ENCODE results near the gene KANK3. TPM values are rescaled to one million over a fixed set of nuclear protein-coding genes. Genes with fewer than 3 reads are reported as not detected.
"Not testable (repeated sequence)": the region's sequence is repeated elsewhere in the genome, so short reads cannot be mapped to it uniquely, and the experiment has no call there.

Gene KANK3
- total RNA-seq, 1 donor from 2014 or later: 1.6 TPM

DNA sequence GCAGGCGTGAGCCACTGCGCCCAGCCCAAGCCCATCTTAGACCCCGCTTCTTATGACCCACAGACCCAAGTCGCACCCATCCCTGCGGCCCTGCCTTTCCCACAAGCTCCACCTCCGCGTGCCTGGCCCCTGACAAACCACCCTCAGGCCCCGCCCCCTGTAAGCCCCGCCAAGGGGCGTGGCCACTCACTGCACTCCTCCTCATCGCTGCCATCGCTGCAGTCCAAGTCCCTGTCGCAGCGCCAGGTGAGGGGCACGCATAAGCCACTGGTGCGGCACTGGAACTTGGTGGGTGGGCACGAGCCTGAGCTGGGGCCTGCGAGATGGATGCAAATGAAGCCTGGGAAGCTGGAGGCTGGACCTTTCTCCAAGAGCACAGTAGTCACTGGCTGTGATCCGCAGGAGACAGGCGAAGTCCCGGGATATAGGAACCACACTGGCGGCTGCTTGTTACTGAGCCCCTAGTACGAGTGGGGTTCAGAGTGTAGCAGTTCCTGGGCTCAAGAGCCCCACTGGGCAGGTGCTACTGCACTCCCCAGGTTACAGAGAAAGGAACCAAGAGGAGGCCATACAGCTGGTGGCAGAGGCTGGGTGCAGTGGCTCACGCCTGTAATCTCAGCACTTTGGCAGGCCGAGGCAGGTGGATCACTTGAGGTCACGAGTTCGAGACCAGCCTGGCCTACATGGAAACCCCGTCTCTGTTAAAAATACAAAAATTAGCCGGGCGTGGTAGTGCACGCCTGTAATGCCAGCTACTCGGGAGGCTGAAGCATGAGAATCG lies 38.0 kb downstream of the KANK3 start:
- no peak overlapping the region for H3K4me3 Mint-ChIP-seq
- DNase-seq (ENCODE audit: extremely low spot score, unreplicated experiment): peak; percentile 67
- H3K27me3 Mint-ChIP-seq: peaks cover 3% of the 10 kb centered on the region
- no peaks in the 10 kb centered on the region for H3K36me3 Mint-ChIP-seq
- H3K9me3 Mint-ChIP-seq: no peaks in the 10 kb centered on the region
- peak overlapping the region; percentile 55 for H3K27ac Mint-ChIP-seq
- peaks cover 13% of the 10 kb centered on the region for H3K4me1 Mint-ChIP-seq (ENCODE audit: unreplicated experiment)
- TF ChIP-seq, protein P1, sequence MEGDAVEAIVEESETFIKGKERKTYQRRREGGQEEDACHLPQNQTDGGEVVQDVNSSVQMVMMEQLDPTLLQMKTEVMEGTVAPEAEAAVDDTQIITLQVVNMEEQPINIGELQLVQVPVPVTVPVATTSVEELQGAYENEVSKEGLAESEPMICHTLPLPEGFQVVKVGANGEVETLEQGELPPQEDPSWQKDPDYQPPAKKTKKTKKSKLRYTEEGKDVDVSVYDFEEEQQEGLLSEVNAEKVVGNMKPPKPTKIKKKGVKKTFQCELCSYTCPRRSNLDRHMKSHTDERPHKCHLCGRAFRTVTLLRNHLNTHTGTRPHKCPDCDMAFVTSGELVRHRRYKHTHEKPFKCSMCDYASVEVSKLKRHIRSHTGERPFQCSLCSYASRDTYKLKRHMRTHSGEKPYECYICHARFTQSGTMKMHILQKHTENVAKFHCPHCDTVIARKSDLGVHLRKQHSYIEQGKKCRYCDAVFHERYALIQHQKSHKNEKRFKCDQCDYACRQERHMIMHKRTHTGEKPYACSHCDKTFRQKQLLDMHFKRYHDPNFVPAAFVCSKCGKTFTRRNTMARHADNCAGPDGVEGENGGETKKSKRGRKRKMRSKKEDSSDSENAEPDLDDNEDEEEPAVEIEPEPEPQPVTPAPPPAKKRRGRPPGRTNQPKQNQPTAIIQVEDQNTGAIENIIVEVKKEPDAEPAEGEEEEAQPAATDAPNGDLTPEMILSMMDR (conservative IDR thresholded peaks at IDR 0.05): no peak

DNA sequence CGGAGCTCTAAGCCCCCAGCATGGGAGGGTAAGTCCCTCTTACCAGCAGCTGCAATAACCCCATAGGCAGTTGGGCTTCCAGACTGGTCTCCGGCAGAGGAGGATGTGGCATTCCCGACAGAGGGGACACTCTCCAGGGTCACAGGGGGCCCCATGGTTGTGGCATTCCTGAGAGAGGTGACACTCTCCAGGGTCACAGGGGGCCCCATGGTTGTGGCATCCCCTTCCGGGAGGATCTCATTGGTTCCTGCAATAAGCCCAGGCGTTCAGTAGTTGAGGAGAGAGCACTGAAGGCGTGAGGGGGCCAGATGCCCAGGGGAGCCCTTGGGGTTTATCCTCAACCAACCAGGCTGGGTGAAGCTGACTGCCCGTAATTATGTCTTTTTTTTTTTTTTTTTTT lies 40.3 kb downstream of the KANK3 start:
- TF ChIP-seq, protein P1 (conservative IDR thresholded peaks at IDR 0.05): no peak
- peak; percentile 60 for DNase-seq (ENCODE audit: extremely low spot score, unreplicated experiment)

DNA sequence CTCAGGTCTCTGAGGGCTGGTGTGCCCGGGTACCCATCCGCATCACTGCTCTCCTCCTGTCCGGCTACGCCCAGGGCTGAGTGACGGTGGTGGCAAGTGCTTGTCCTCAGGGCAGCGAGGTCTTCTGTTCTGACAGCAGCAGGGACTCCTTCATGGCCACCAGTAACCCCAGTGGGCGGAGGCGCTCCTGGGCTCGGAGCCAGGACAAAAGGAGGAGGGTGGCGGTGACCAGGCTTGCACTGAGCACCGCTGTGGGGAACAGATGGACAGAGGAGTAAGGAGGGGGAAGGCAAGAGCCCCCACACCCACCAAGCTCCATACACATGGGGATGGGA lies 40.7 kb downstream of the KANK3 start:
- Mint-ChIP-seq H3K4me3 (no peak overlapping the region), H3K27me3 (peaks cover 1% of the 10 kb centered on the region), H3K27ac (no peak overlapping the region), H3K4me1 (ENCODE audit: unreplicated experiment) (peaks cover 3% of the 10 kb centered on the region), H3K36me3 (no peaks in the 10 kb centered on the region), H3K9me3 (no peaks in the 10 kb centered on the region)
- DNase-seq (ENCODE audit: extremely low spot score, unreplicated experiment): peak; percentile 65
- TF ChIP-seq, protein P1 (conservative IDR thresholded peaks at IDR 0.05): no peak

More for the DNA sequence above, 40.3 kb downstream of the KANK3 start:
- H3K4me1 Mint-ChIP-seq (ENCODE audit: unreplicated experiment): peaks cover 7% of the 10 kb centered on the region
- no peaks in the 10 kb centered on the region for H3K36me3 Mint-ChIP-seq
- H3K27me3 Mint-ChIP-seq: peaks cover 3% of the 10 kb centered on the region
- no peak overlapping the region for H3K27ac Mint-ChIP-seq
- H3K4me3 Mint-ChIP-seq: no peak overlapping the region
- H3K9me3 Mint-ChIP-seq: no peaks in the 10 kb centered on the region

DNA sequence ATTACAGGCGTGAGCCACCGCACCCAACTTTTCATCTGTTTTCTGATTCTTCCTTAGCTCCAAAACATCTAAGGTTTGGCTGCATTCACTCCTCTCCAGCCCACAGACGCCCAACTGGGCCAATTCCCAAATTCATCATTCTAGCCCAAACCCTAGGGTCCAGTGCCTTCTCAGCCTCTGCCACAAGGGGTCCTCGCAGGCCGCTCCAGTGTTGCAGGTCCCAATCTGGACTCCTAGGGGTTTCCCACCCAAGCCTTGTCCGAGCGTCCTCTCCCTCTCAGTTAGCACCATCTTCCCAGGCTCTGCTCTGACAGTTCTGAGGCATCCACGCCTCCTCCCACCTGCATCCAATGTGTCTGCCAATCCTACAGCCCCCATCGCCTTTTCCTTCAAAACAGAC lies 51.7 kb downstream of the KANK3 start:
- not testable (repeated sequence) for H3K4me3 Mint-ChIP-seq; H3K27ac Mint-ChIP-seq; H3K4me1 Mint-ChIP-seq (ENCODE audit: unreplicated experiment); H3K36me3 Mint-ChIP-seq; H3K9me3 Mint-ChIP-seq; H3K27me3 Mint-ChIP-seq; DNase-seq (ENCODE audit: extremely low spot score, unreplicated experiment)

DNA sequence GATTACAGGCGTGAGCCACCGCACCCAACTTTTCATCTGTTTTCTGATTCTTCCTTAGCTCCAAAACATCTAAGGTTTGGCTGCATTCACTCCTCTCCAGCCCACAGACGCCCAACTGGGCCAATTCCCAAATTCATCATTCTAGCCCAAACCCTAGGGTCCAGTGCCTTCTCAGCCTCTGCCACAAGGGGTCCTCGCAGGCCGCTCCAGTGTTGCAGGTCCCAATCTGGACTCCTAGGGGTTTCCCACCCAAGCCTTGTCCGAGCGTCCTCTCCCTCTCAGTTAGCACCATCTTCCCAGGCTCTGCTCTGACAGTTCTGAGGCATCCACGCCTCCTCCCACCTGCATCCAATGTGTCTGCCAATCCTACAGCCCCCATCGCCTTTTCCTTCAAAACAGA lies 66.6 kb downstream of the KANK3 start:
- not testable (repeated sequence) for H3K4me3 Mint-ChIP-seq; H3K4me1 Mint-ChIP-seq (ENCODE audit: unreplicated experiment); H3K36me3 Mint-ChIP-seq; H3K9me3 Mint-ChIP-seq; H3K27ac Mint-ChIP-seq; DNase-seq (ENCODE audit: extremely low spot score, unreplicated experiment); H3K27me3 Mint-ChIP-seq

Small RNA genes lying within 50 kb of the gene (microRNA-seq; reads per million reads assigned to microRNA genes)
- gene MIR4999: 3.3 reads per million, percentile 8 among the genes with 10 or more reads in this experiment

Other genes starting within 250 kb of the KANK3 start
- gene FBN3, start 193.7 kb downstream of the KANK3 start, total RNA-seq (ENCODE audit: low replicate concordance): 18.0 and 63.7 TPM in 2 replicates
- gene CERS4, start 133.9 kb downstream of the KANK3 start, total RNA-seq (ENCODE audit: low replicate concordance): 52.8 and 56.3 TPM in 2 replicates
- 22.7 and 52.3 TPM in 2 replicates for gene CD320, start 34.9 kb downstream of the KANK3 start, total RNA-seq (ENCODE audit: low replicate concordance)
- 46.8 and 52.5 TPM in 2 replicates for gene NDUFA7, start 21.9 kb downstream of the KANK3 start, total RNA-seq (ENCODE audit: low replicate concordance)
- gene RPS28, start 21.8 kb downstream of the KANK3 start, total RNA-seq (ENCODE audit: low replicate concordance): 1,715 and 2,131 TPM in 2 replicates
- gene ANGPTL4, start 20.9 kb upstream of the KANK3 start, total RNA-seq (ENCODE audit: low replicate concordance): 4.2 and 4.7 TPM in 2 replicates
- gene RAB11B, start 47.1 kb upstream of the KANK3 start, total RNA-seq (ENCODE audit: low replicate concordance): 106 and 123 TPM in 2 replicates
- gene MARCHF2, start 70.0 kb upstream of the KANK3 start, total RNA-seq (ENCODE audit: low replicate concordance): 15.5 and 24.7 TPM in 2 replicates
- 197 and 317 TPM in 2 replicates for gene HNRNPM, start 101.7 kb upstream of the KANK3 start, total RNA-seq (ENCODE audit: low replicate concordance)
- gene PRAM1, start 159.4 kb upstream of the KANK3 start, total RNA-seq (ENCODE audit: low replicate concordance): 0.31 TPM in 2 replicates
- 19.9 and 25.4 TPM in 2 replicates for gene ZNF414, start 170.9 kb upstream of the KANK3 start, total RNA-seq (ENCODE audit: low replicate concordance)
- 0.14 and 0.64 TPM in 2 replicates for gene MYO1F, start 234.2 kb upstream of the KANK3 start, total RNA-seq (ENCODE audit: low replicate concordance)

All from type B pancreatic cell (in vitro differentiated cells).